ENCODE data around the gene TIMM22.

TIMM22 gene

DNA sequence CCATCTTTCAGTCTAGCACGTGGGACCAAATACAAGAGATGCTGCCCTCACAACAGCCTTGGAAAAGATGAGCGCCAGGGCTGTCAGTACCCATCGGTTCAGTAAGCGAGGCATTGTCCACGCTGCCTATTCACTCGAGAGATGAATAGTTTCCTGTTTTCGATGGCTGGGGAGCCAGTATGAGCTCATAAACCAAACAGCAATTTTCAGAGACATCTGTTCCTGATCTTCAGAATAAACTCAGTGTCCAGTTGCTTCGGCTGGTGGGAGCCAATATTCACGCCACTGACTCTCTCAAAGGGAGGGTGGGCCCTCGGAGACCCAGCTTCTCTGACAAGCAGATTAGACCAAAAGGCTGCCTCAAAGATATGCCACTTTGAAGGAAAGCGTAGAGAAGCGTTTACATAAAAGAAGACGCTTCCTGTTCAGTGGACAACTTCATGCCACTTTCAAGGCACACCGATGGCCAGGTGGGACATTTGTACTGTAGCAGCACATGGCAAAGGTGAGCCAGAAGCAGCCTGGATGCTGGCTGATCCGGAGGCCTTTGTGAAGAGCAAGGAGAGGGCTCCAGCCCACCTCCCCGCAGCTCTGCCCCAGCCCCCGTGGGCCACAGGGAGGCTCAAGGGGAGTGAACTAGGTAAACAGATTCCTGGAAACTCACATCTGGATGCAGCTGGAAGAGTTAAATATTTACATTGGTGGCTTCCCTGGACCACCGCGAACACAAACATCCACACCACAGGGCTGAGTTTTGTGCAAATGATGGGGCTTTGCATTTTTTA is 6.0 kb downstream of the TIMM22 start:
- FAIRE-seq, result no peak

DNA sequence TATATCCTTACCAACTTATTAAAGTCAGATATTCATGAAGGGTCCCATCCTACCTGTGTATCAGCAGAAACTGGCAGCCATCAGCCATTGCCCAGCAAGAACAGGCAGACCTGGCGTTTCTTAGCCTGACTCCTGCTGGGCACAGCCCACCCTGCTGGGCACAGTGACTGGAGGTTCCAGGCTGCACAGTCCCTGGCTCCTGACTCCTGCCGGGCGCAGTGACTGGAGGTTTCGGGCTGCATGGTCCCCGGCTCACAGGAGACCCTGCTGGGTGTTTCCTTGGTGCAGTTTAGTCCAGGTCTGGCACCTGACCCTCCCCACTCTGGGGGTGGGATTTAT is 6.7 kb downstream of the TIMM22 start:
- FAIRE-seq, result no peak

DNA sequence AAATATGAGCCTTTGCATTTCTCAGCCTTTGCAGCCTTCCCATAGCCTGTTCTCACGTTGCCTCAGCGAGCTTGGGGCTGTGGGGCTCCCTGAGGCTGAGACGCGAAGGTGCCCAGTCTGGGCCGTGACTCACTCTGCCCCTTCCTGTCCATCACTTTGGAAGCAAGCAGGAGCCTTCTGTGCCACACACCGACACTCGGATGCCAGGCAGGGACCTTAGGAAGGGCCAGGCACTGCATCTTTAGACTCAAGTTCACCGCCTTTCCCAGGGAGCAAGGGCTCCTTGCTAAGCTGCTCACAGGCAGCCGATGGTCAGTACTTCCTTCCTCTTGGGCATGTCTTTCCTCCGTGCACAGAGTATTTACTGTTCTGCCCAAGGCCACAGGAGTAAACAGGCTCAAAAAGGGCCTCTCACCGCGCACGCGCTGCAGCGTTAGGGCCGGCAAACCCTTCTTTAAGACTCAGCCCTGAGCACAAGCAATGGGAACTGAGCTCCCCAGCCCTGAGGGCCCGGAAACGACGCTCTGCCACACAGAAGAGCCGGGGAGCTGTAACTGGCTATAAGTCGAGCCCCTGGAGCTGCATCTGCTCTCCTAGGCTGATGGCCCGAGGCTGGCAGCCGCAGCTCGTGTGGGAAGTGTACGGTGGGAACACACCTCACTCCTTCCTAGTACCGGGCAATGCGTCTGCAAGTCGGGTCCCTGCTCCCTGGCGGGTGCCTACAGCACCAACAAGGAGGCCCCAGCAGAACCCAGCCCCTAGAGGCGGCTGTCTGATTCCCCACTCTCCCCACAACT is 7.2 kb downstream of the TIMM22 start:
- no peak for FAIRE-seq

DNA sequence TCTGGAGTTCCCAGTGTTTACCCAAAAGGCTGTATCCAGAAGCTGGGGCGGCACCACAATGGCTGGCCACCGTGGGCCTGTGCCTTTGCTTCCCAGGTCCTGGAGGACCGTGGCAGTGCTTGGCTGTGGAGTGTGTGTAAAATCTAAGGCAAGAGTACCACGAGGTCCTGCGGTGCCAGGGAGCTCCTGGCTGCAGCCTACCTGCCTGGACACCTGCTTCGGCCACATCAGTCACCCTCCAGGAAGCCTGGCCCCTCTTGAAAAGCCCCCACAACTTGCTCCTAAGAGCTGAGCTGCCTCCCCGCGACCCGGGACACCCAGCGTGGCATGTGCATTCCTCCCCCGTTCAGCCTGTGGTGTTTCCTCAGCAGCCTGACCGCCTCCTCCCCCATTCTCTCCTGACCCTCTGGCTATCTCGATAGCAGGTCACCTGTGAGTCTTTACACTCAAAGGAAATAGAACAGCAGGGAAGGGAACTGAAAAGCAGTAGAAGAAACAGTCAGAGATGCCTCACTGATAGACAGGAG is 7.9 kb downstream of the TIMM22 start:
- FAIRE-seq, result no peak

DNA sequence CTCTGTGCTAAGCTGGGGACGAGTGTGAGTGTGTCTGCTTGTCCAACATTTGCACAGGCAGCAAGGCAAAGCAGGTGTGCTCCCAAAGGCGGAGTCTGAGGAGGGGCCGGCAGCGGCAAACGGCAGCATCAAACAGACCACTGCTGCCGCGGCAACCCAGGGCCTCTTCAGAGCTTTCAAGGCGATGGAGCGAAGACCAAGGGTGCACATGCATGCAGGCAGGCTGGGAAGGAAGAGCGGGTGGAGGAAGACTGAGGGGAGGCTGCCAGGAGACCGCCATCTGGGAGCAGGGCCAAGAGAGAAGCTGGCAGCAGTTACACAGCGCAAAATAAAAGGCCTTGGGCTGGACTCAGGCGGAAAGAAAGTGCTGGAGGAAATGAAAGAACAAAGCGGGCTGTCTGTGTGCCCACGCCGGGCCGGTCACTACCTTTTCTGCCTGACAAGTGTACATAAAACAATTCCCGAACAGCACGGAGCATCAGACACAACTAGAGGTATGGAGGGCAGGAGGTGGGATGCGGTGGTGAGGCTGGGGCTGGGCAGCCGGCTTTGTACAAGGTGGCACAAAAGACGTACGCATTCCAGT is 8.5 kb downstream of the TIMM22 start:
- no peak for FAIRE-seq

DNA sequence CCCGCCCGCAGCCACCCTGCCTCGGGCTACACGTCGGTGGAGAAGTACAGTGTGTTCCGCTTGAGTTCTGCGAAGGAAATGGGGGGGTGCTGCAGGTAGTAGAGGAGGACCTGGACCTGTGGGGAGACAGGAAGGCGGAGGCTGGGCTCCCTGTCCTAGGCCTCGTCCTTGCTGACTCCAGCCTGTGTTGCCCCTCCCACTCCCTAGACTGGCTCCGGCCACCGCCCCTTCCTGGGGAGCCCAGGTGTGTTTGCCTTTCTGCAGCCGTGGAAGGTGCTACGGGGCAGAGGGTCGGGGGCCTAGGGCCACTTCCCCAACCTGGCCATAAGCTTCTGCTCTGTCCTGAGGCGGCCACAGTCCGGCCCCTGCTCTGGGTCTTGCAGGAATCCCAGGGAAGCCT is 9.1 kb downstream of the TIMM22 start:
- FAIRE-seq, result no peak

DNA sequence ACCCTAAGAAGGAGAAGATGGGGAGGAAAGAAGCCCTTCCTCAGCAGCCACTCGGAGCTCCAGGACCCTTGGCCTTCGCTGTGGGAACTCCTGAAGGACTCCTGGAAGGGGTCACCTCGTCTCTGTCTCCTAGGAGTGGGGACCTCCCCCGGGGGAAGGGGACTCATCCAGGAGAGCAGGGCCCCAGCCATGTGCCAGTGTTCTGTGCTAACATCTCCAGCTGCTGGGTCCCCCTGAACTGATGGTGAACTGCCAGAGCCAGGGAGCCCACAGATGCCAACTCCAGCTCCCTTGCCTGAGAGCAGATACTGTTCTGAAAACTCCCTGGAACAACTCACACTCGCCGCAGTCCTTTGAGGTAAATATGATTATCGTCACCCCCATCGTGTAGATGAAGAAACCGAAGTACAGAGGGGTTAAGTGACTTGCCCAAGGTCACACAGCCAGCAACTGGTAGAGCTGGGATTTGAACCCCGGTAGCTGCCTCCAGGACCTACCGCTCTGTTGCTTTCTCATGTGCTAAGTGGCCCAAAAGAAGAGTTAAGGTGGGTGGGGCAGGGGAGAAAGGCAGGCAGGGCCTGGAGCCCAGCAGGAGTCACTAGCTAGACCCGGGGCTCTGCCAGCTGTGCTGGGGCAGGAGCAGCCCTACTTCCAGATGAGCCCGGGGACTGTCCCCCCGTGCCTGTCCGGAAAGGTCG is 10.5 kb downstream of the TIMM22 start:
- FAIRE-seq, result no peak

DNA sequence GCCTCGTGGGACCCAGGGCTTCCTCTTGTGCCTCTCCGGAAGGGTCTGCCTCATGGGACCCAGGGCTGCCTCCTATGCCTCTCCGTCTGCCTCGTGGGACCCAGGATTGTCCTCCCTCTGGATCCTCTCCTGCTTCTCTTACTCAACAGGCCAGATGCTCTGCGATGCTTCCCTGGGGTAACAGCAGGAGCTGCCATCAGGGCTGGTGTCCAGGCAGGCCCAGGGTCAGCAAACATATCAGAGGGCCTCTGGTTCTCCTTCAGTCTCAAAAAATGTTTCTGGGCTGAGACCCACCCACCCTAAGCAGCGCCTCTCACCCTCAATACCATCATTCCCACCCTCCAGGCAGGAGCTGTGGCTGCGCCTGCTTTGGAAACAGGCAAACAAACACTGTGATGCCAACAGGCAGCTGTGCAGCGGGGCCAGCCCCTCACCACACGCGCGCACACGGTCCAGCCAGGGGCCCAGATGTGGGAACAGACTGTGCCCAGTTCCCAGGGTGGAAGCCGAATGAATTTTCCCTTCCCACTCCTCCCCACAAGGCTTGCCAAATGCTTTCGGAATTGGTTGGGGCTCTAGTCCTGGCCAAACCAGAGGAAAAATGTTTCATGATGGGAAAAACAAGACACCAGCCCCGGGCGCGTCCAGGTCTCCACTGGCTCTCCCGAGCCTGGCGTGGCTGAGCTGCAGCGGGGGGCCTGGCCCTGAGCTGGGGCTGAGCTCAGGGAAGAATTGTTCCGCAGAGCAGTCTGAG is 11.3 kb downstream of the TIMM22 start:
- no peak for FAIRE-seq

DNA sequence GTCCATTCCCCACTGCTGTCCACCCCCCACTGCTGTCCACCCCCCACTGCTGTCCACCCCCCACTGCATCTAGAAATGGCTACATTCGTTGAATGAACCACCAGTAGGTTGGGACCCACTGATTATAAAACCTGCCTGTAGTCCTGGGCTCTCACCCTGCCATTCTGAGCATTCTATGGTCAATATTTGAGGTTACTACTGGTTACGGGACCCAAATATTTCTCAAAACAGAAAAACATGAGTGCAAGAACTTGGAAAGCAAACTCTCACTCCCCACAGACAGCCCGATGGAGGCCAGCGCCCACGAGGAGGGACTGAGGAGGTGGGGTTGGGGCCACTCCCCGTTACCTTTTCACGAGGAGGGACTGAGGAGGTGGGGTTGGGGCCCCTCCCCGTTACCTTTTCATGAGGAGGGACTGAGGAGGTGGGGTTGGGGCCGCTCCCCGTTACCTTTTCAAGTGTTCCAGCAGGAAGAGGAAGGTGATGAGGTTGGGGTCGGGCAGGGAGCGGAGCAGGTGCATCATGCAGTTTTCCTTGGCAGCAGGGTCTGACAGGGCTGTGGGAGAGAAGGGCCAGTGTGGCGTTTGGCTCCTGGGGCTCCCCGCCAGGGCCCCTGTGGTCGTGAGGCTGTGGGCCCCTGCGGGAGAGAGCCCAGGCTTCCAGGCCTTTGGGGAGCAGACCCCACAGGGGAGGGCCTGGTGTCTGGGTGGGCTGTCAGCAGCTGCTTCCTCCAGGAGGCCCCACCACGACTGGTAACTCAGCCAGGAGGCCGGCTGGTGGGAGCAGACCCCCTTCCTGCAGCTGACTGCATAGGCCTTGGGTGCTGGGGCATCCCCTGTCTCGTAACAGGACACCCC is 12.5 kb downstream of the TIMM22 start:
- FAIRE-seq, result no peak

DNA sequence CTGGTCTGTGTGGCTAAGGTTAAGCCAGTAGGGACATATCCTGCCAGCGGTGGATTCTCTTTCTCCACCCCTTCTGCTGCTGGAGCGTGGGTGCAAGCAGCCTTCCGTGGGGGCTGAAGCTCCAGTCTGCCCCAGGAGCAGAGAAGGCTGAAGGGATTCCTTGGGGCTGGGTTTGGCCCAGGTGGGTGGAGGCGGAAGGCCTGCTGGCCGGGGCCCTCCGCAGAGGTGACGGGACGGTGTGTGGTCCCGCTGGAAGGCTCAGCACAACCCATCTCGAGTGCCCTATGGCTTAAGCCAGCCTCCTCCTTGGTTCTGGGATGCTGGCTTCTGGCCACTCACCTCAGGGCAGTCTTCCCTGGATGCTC is 13.1 kb downstream of the TIMM22 start:
- FAIRE-seq, result no peak

DNA sequence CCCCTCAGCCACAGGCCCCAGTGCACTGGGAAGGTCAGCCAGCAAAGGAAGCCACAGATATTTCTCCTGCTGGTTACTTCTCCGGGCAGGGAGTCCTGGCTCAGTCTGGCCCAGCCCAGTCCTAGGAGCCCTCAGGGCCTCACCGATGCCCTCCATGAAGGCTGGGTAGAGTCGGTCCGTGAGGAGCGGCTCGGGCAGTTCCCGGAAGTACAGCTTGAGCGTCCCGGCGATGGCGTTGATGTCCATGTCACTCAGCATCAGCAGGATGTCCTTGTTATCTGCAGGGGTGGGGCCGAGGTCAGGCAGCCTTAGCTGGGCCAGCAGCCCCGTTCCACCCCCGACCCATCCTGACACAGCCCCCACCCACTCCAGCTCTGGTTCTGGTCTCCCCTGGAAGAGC is 13.7 kb downstream of the TIMM22 start:
- no peak for FAIRE-seq

DNA sequence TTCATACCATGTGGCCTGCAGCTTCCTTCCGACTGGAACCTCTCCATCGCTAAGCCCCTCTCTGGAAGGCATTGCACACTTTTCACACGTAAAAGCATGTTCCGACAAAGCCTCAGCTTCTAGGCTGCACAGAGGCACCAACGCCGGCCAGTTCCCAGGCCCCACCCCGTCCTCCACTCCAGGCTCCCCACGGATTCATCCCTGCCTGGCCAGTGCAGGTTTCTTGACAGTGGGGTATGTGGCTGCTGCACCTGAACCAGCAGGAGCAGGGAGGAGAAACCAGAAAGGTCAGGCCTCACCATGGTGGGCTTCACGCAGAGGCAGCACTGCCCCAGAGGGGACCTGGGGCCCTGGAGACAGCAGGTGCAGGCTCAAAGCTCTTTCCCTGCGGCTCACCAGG is 14.2 kb downstream of the TIMM22 start:
- no peak for FAIRE-seq

DNA sequence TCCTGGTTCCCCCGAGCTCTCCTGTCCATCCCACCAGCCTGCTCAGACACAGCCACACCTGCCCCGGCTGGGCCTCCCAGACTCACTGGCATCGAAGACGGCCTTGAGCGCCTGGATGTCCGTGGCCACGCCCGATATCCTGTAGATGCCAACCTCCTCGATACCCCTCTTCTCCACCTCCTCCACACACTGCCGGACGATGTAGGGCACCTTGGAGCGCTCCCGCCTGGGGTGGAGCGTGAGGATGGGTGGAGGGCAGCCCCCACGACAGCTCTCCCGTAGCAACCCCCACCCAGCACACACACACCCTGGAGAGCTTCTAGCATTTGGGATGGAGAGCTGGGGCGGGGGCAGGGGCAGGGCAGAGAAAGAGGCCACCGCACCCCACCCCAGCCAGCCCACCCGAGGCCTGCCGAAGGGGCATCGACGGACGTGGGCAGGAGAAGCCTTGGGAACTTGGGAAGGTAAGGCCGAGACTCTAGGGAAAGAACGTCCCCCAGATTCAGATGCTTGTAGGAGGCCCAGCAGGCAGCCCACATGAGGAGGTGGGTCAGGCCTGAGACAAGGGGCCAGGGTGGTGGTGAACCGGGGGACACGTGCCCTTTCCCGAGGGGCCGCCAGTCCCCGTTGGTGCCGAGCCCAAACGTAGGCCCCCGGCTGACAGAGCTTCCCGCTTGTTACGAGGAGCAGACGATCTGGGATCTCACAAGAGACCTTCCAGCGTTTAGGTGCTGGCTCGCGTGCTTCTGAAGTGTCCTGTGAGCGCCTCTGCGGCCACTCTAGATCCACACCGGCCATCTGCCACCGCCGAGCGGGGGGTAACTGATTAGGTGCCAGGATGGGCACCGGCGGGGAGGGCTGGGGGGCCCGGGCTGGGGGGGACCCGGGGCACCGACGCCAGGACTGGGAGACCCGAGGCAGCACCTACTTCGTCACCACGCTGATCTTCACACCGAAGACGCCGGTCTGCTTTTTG is 15.1 kb downstream of the TIMM22 start:
- FAIRE-seq, result no peak

DNA sequence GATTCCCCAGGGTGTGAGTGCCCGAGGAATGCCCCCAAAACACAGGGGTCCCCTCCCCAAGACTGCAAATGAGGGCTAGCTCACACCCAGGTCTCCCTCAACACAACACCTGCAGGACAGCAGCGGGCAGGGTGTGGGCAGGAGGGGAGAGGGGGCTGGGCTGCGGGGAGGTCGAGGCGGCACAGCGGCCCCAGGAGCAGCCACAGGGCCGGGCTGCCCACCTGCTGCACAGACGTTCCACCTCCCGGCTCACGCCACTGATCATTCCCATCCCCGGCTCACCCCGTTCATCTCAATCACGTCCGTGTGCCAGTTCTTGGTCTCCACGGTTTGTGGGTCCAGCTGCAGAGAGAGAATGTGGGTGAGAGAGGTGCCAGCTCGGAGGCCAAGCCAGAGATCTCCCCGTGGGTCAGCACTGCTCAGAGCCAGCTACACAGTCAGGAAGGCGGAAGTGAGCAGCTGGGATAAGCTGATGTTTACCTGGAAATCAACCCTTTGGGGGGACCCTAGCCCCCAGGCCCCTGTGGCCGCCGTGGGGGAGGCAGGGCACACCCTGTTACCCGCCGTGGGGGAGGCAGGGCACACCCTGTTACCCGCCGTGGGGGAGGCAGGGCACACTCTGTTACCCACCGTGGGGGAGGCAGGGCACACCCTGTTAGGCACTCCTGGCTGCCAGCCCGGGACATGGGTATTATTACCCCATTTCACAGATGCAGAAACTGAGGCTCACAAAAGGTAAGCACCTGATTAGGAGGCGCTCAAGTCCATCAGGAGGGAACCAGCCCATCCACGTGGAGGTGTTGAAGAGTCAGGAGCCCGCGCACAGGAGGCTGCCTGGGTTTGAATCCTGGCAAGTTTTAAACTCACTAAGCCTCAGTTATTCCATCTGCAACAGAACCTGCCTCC is 16.1 kb downstream of the TIMM22 start:
- FAIRE-seq, result no peak

DNA sequence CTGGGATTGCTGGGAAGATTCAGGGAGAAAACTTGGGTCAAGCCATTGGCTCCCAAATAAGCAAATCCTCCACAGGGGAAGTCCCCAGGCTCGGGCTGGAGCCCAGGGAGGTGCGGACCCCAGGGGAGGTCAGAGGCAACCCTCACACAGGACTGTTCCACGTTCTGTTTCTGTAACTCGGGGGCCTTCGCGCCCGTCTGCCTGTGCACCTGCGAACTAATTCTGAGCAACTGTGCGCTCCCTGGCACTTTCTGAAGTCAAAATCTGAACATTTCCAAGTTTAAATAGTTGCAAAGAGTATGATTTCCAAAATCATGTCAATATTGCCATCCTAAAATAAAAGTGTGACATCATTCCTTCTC is 16.8 kb downstream of the TIMM22 start:
- FAIRE-seq, result no peak

DNA sequence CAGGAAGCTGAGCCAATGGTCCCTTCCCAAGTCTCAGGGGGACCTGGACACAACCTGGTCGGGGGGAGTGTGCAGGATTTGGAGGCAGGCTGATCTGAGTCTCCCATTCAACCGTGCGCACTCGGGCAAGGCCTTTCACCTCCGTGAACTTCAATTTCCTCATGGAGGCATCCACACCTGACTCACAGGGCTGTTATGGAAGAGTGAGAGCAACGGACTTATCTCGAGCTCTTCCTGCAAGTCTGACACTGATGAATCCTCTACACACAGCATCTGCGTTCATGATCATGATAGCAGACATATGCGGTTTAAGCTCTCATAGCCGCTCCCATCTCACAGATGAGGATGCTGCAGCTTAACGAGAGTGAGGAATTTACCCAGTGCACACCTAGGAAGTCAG is 21.6 kb downstream of the TIMM22 start:
- FAIRE-seq, result no peak

DNA sequence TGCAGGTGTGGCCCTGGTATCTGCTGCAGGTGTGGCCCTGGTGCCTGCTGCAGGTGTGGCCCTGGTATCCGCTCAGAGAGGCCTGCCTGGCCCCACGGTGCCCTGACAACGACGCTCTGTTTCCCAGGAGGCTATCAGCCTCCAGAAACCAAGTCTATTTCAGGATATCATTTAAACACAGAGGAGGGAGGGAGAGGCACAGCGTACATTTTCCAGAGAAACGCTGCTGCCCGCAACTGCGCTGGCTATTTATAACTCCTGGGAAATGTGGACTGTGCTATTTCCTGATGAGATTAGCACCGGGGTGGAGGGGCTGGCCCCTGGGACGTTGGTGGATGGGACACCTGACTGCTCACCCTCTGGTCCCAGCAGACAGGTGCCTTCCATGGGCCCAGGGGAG is 22.5 kb downstream of the TIMM22 start:
- FAIRE-seq, result no peak

DNA sequence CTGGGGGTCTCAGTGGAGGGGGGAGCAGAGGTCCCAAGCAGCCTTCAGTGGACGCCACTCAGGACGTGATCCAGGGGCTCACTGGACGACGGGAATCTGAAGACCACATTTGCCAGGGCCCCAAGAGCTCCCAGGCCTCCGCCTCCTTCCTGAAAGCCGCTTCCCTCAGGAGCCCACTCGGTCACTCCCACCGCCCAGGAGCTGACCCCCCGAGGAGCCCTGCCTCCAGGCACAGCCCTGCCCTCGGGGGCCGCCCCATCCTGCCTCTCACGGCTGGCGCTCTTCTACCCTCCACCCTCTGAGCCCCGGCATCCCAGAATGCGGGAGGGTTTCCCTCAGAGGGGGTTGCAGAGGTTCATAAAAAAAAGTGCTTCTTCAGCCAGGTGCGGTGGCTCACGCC is 24.2 kb downstream of the TIMM22 start:
- no peak for FAIRE-seq

DNA sequence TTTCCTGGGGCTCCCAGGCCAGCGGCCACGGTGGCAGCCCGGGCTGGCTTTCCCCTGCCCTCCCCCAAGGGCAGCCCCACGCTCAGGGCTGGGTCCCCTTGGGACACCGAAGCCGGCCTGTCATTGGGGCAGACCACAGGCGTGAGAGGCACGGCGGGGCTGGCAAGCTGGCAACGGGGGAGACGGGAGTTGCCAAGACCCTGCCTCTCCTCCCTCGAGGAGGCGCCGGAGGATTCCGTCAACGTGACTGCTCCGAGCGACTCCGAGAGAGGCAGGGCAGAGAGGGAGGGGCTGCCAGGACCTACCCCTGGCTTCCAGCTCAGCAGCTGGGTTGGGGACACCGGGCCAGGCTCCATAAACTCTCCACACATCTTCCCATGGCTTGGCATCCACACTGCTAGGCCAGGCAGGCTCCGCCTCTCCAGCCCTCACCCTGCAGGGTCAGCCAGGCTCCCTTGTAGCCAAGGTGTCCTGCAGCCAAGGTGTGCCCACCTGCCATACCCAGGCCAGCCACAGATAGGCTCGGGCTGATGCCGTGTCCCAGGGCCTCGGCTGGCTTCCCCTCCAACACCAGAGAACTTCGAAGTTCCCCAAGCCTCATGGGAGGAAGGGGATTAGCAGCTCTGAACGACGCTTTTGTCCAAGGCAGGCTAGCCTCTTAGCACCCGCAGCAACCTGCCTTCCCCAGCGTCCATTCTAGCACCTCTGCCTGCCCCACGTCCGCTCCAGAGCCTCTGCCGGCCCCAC is 25.5 kb downstream of the TIMM22 start:
- no peak for FAIRE-seq

Data from A204.1 (cell line).